Measurements from ENCODE around the gene RNF11. TPM values are rescaled to one million over a fixed set of nuclear protein-coding genes. Genes with fewer than 3 reads are reported as not detected.

The RNF11 gene
- polyA plus RNA-seq, 1 donor from 2014 or later = 210 TPM

GRCh38 chr1:51281807-51282206 lies 45.7 kb downstream of the RNF11 start:
- H3K9me2 ChIP-seq (ENCODE audit: insufficient read depth, low read length) = no peaks in the 10 kb centered on the region
- H3K27ac ChIP-seq (ENCODE audit: low read length) = no peak overlapping the region
- no peak overlapping the region for H3K4me2 ChIP-seq (ENCODE audit: low read length)
- H4K20me1 ChIP-seq (ENCODE audit: insufficient read depth) = no peaks in the 10 kb centered on the region
- H3K9me3 ChIP-seq (ENCODE audit: low read length) = no peaks in the 10 kb centered on the region
- no peak overlapping the region for H3K9ac ChIP-seq (ENCODE audit: low read length)
- H3K79me2 ChIP-seq (replicated peaks; ENCODE audit: insufficient read depth, low read length) = no peaks in the 10 kb centered on the region
- no peaks in the 10 kb centered on the region for H3K36me3 ChIP-seq (ENCODE audit: insufficient read depth, low read length)
- TF ChIP-seq, protein P1, sequence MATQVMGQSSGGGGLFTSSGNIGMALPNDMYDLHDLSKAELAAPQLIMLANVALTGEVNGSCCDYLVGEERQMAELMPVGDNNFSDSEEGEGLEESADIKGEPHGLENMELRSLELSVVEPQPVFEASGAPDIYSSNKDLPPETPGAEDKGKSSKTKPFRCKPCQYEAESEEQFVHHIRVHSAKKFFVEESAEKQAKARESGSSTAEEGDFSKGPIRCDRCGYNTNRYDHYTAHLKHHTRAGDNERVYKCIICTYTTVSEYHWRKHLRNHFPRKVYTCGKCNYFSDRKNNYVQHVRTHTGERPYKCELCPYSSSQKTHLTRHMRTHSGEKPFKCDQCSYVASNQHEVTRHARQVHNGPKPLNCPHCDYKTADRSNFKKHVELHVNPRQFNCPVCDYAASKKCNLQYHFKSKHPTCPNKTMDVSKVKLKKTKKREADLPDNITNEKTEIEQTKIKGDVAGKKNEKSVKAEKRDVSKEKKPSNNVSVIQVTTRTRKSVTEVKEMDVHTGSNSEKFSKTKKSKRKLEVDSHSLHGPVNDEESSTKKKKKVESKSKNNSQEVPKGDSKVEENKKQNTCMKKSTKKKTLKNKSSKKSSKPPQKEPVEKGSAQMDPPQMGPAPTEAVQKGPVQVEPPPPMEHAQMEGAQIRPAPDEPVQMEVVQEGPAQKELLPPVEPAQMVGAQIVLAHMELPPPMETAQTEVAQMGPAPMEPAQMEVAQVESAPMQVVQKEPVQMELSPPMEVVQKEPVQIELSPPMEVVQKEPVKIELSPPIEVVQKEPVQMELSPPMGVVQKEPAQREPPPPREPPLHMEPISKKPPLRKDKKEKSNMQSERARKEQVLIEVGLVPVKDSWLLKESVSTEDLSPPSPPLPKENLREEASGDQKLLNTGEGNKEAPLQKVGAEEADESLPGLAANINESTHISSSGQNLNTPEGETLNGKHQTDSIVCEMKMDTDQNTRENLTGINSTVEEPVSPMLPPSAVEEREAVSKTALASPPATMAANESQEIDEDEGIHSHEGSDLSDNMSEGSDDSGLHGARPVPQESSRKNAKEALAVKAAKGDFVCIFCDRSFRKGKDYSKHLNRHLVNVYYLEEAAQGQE (IDR thresholded peaks at IDR 0.05; ENCODE audit: borderline replicate concordance) = no peak
- TF ChIP-seq MXI1 (conservative IDR thresholded peaks at IDR 0.05; ENCODE audit: poor library complexity, severe bottlenecking) (no peak), EZH2 (IDR thresholded peaks at IDR 0.05; ENCODE audit: borderline replicate concordance, insufficient read depth, low read length, poor library complexity, severe bottlenecking) (no peak), TAF1 (IDR thresholded peaks at IDR 0.05; ENCODE audit: low read depth) (no peak), SMC3 (conservative IDR thresholded peaks at IDR 0.05; ENCODE audit: poor library complexity) (no peak), POLR2AphosphoS5 (IDR thresholded peaks at IDR 0.05) (no peak), RAD21 (conservative IDR thresholded peaks at IDR 0.05) (no peak), CTCF (IDR thresholded peaks at IDR 0.05; ENCODE audit: poor library complexity, severe bottlenecking) (no peak), EP300 (conservative IDR thresholded peaks at IDR 0.05; ENCODE audit: poor library complexity, severe bottlenecking) (no peak)
- H3F3A ChIP-seq (ENCODE audit: insufficient read depth, low read length, poor library complexity, severe bottlenecking) = no peaks in the 10 kb centered on the region
- no peak overlapping the region for H3K4me3 ChIP-seq (ENCODE audit: low read length)
- no peaks in the 10 kb centered on the region for H3K27me3 ChIP-seq (ENCODE audit: insufficient read depth, low read depth, low read length)
- no peak overlapping the region for H2AFZ ChIP-seq (ENCODE audit: low read depth, low read length)

- no peak overlapping the region for H3K4me3 ChIP-seq (ENCODE audit: low read length)
- H3K27ac ChIP-seq (ENCODE audit: low read length) = no peak overlapping the region
- H3K36me3 ChIP-seq (ENCODE audit: insufficient read depth, low read length) = no peaks in the 10 kb centered on the region
- no peak overlapping the region for H3K9ac ChIP-seq (ENCODE audit: low read length)
- H3K79me2 ChIP-seq (replicated peaks; ENCODE audit: insufficient read depth, low read length) = no peaks in the 10 kb centered on the region
- no peaks in the 10 kb centered on the region for H4K20me1 ChIP-seq (ENCODE audit: insufficient read depth)
- TF ChIP-seq POLR2AphosphoS5 (IDR thresholded peaks at IDR 0.05) (no peak), MXI1 (conservative IDR thresholded peaks at IDR 0.05; ENCODE audit: poor library complexity, severe bottlenecking) (no peak), RAD21 (conservative IDR thresholded peaks at IDR 0.05) (no peak), EP300 (conservative IDR thresholded peaks at IDR 0.05; ENCODE audit: poor library complexity, severe bottlenecking) (no peak), TAF1 (IDR thresholded peaks at IDR 0.05; ENCODE audit: low read depth) (no peak), SMC3 (conservative IDR thresholded peaks at IDR 0.05; ENCODE audit: poor library complexity) (no peak), EZH2 (IDR thresholded peaks at IDR 0.05; ENCODE audit: borderline replicate concordance, insufficient read depth, low read length, poor library complexity, severe bottlenecking) (no peak), CTCF (IDR thresholded peaks at IDR 0.05; ENCODE audit: poor library complexity, severe bottlenecking) (no peak)
- TF ChIP-seq, protein P1 (IDR thresholded peaks at IDR 0.05; ENCODE audit: borderline replicate concordance) = no peak
- no peaks in the 10 kb centered on the region for H3K9me2 ChIP-seq (ENCODE audit: insufficient read depth, low read length)
- no peak overlapping the region for H2AFZ ChIP-seq (ENCODE audit: low read depth, low read length)
- no peak overlapping the region for H3K4me2 ChIP-seq (ENCODE audit: low read length)
- H3K27me3 ChIP-seq (ENCODE audit: insufficient read depth, low read depth, low read length) = no peaks in the 10 kb centered on the region
- H3K9me3 ChIP-seq (ENCODE audit: low read length) = no peaks in the 10 kb centered on the region
- H3F3A ChIP-seq (ENCODE audit: insufficient read depth, low read length, poor library complexity, severe bottlenecking) = no peaks in the 10 kb centered on the region
These were observed 46.5 kb downstream of the RNF11 start for GRCh38 chr1:51282605-51283004.
